Endometrial microvascular endothelial cells (primary cell): ENCODE data around the gene PLEKHH1. TPM values are rescaled to one million over a fixed set of nuclear protein-coding genes. Genes with fewer than 3 reads are reported as not detected.

ENCODE experiments used
- in situ Hi-C: cut with HindIII; loops from 2 replicates; pipeline ENCODE4 v1.10.0; 2017; ENCODE audit warnings: low sequenced_read_pairs, low pct_unique_long_range_greater_than_20kb; ENCODE audit errors: inconsistent ontology term
- total RNA-seq: library from RNA; depleted of rRNA; stranded (reverse); fragments of >200 nt; gene quantifications from one replicate; pipeline ENCODE4 v1.2.3, GENCODE V29; 2015; ENCODE audit errors: inconsistent ontology term

PLEKHH1 gene
- total RNA-seq, 1 donor from 2014 or later, result 3.6 TPM

DNA sequence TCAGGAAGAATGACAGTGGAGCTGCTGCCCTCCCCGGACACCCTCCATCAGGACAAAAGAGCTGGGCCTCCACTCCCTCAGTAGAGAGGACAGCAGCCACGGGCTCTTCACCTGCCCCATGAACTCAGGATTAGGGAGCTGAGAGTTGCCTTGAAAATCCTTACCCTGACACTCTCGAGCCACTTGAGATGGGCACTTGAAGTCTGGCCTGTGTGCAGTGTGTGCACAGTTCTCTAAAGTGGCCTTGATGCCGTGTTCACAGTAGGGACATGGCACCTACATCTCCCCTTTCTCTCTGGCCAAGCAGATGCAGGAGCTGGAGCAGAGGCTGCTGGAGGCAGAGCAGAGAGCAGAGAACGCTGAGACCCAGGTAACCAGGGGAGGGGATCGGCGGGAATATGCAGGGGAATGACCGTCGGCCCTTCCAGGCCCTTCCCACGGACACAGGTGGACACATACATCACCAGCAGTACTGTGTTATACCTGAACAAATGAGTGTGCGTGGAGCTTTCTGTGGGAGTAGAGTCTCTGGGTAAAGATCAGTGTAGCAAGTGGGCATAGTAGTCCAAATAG, 22.5 kb downstream of the PLEKHH1 start:
- in situ Hi-C loops, result no loop called here

DNA sequence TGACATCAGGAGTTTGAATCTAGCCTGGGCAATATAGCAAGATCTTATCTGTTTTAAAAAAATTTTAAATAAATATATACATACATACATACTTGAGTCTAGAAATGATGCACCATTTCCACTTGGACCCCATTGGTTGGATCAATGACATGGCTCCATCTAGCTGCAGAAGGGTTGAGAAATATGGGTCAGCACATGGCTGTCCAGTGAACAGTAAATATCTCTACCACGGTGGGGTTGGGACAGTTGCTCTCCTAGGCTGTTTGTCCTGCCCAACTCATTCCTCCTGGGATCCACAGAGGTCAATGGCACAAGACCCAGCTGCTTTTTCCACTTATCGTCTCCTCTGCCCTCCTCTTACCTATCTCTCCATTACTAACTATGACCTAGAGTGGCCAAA, 23.6 kb downstream of the PLEKHH1 start:
- in situ Hi-C loops, result no loop called here

DNA sequence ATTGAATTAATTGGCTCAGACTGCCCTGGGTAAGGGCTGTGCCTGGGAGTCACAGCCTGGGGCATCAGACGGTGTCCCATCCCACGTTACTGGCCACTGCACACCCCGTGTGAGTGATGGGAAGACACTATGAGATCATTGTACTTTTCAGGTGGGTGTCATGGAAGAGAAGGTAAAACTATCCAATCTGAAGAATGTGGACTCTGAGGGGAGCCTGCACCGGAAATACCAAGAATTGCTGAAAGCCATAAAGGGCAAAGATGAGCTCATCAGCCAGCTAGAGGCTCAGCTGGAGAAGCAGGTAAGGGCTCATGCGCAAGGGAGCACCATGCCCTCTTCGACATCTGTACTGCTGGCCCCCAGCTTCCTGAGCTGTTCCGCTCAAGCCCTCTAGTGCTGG, 24.0 kb downstream of the PLEKHH1 start:
- in situ Hi-C loops, result no loop called here

DNA sequence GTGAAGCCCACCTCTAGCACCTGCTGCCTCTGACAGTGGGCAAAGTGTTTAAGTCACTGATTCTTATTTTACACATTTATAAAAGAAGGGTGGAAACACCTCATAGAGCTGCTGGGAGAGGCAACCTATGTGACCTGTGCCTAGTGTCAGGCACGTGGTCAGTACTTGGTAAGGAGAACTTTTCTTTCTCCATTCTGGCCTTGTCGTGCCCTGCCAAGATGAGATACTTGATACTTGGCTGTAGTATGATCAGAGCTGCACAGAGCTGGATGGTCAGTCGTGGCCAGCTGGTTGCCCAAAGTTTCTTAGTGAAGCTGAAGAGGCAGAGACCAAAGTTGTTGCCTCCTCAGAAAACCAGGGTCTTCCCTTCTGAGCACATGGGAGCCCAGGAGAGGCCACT, 24.6 kb downstream of the PLEKHH1 start:
- in situ Hi-C loops, result no loop called here

DNA sequence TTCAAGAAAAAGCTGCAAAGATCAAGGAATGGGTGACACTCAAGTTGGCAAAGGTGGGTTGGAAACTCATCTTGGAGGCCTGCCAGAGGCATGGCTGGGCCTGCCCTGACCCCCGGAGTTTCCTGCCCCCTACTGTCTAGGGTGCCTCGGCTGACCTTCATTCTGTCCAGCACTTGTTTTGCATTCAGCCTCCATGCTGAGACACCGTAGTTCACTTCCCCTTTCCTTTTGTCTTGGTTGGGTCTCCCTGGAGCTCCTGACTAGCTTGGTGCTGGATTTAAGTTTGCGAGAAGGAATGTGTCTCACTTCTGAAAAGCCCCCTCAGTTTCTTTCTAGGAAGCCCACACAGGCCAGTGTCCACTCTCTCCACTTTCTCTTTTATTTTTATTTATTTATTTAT, 26.5 kb downstream of the PLEKHH1 start:
- in situ Hi-C loops, result no loop called here

DNA sequence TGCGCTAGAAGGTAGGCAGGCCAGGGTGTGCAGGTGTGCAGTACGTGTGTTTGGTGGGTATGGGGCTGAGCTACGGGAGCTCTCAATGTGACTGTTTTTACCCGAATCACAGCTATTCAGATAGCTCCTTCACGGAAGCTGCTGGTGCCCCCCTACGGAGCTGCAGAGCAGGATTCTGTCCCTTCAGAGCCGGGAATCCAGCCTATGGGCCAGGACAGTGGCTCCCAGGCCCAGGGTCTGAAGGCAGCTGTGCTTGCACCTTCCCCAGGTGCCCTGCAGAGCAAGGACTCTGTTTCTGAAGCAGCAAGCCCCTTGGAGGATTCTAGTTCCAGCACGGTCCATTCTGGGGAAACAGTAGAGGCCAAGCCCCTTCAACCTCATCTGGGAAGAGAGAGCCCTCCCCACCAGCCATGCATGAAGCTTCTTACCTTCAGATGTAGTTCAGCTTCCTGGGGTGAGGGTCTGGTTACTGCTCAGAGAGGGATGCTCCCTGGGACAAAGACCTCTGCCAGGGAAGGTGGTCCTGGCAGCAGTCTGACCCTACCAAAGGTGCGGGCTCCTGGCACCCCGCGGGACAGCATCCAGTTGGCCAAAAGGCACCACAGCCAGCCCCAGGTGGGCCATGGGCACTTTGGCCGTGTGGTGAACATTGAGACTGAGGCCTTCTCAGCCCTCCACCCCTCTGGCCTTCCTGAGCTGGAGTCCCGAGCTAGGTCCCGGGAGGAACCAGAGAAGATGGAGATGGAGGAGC, 29.1 kb downstream of the PLEKHH1 start:
- in situ Hi-C loops, result no loop called here

DNA sequence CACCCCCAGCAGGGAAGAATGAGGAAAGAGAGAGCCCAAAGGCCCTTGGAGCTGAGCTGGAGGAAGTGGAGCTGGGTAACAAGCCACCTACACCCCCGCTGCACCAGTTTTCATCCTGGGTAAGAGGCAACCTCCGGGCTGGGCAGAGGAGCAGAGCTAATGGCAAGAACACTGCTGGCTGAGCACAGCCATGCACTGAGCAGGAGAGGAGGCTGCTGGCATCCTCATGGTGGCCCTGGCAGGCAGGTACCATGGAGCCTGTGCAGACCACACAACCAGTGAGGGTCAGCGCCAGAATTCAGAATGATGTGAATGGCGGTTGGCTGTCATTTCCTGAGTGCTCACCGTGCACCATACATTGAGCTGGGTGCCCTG, 29.7 kb downstream of the PLEKHH1 start:
- in situ Hi-C loops, result no loop called here

DNA sequence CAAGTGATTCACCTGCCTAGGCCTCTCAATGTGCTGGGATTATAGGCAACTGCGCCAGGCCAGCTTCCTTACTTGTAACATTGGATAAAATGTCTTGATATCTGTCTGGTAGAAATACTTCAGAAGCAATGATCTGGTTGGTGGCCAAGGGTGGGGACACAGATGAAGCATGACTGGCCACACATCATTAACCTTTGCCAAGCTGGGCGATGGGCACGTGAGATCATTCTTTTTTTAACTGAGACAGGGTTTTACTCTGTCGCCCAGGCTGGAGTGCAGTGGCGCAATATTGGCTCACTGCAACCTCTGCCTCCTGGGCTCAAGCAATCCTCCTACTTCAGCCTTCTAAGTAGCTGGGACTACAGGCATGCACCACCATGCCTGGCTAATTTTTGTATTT, 31.1 kb downstream of the PLEKHH1 start:
- in situ Hi-C loops, result no loop called here

DNA sequence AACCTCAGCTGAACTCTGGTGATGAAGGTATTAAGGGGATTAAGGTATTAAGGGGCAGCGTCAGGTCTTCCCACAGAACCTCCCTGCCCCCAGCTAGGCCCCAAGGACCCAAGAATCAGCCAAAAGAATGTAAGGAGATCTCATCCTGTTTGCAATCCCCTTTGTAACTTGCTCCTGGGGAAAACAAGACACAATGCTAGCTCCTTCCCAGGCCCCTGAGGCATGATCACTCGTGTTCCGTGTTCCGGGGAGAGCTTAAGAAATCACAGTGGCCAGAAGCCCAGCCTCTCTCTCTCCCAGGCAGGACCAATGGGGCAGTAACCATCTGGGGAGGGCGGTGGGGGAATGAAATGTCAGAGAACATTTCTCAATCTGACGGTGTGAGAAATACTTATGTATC, 33.8 kb downstream of the PLEKHH1 start:
- in situ Hi-C loops, result no loop called here

DNA sequence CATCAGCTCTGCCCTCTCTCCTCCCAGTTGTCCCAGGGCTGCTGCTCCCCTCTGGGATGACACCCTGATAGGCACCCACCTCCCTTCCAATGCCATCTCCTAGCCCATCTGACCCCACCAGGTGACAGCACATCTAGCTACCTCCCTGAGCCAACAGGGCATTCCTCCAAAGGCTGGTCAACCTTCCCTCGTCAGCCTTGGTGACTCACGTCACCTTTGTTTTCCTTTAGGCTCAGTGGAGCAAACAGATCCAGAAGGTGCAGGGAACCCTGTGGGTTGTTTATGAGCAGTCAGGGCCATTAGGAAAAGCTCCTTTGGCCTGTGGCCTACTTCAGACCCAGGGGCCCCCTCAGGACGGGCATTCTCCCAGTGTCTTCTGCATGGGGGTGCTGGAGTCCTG, 34.6 kb downstream of the PLEKHH1 start:
- in situ Hi-C loops, result no loop called here

DNA sequence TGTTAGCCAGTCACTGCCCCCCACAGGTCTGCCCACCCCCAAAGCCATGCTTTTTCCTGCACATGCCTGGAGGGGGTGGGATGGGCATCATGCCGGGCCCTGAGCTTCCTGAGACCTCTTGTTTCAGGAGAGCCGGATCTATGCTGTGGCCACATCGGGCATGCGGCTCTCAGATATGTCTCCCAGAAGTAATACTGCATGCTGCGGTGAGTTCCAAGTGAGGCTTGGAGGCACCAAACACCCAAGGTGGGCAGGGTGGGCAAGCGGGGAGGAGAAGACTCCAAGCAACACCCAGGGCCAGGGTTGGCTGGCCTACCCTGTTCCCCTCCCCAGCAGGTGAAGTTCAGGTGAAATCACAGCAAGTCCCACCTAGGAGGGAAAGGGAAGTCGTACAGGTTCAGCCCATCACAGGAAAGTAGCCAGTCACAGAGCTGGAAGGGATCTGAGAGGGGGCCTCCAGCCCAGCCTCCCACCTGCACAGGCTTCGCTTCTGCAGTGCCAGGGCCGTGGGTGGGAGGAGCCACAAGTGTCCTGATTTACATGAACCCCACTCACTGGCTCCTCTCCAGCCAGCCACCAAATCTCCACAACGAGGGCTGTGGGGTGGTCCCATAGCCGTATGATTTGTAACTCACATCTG, 36.0 kb downstream of the PLEKHH1 start:
- in situ Hi-C loops, result no loop called here

DNA sequence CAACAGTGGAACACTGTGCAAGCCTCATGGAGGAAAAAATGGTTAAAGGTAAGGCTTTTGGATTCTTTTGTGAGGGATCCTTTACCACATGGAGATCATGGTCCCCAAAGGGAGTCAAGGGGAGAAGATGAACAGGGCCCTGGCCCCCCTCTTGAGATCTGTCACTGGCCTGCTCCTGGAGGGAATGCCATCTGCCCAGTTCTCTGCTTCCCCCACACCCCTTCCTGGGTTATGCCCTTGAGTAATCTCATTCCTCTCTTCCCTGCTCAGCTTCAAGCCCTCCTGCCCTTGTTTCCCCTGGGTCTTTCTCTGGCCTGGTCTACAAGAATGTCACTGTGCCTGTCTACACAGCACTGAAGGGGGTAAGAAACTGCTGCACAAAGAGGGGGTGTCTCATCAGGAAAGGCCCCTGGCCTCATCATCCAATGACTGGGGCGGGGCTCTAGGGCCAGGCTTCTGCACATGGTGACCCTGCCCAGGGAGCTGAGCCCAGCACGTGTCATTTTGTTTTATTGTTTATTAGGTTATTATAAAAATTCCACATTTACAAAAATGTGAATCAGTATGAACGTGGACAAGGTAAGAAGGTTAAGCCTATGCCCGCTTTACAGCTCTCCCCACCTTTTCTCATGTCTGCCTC, 36.7 kb downstream of the PLEKHH1 start:
- in situ Hi-C loops, result no loop called here

DNA sequence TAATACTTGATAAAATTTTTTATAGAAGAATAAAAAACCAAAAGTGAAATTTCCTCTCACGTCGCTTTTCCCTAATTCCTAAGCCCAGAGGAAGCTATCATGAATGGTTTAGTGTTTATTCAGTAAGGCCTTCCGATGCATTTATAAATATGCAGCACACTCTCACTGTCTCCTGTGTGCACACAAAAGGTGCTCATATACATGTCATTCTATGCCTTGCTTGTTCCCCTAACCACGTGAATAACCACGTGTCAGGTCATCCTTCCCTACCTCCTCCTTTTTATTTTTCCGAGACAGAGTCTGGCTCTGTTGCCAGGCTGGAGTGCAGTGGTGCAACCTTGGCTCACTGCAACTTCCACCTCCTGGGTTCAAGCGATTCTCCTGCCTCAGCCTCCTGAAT, 37.4 kb downstream of the PLEKHH1 start:
- in situ Hi-C loops, result no loop called here

DNA sequence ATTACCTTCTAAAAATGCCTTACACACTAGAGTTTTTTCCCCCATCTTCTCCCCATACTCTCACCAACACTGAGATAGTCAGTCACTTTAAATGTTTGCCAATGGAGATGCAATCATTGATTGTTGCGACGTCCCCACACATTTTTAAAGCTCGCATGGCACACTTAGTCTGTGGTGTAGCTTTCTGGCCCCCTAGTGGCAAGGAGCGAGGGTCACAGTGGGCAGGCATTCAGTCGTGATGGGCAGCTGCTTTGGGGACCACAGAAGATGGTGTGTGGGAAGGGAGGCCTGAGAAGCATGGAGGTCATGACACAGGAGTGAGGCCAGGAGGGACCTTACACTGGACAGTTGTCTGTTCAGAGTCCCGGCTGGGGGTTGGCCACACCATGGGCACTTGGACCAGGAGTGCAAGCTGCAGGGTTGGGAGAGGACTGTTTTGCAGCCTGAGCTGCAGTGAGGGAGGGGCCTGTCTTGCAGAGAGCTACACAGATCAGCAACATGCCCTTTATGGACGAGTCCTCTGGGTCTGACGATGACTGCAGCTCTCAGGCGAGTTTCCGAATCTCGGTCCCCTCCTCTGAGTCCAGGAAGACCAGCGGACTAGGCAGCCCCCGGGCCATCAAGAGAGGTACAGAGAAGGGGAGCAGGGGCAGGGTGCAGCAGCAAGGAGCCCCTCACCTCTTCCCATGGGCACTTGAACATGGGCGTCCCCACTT, 38.3 kb downstream of the PLEKHH1 start:
- in situ Hi-C loops, result no loop called here

DNA sequence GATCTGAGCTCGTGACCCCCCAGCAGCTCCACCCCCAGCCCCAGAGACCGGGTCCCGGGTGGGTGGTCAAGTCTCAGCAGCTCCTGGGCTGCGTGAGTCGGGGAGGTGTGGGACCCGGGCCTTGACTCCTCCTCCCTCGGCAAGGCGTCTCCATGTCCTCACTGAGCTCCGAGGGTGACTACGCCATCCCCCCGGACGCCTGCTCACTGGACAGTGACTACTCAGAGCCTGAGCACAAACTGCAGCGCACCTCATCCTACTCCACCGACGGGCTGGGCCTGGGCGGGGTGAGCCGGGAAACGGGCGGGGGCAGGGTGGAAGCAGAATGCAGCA, 38.9 kb downstream of the PLEKHH1 start:
- in situ Hi-C loops, result no loop called here

DNA sequence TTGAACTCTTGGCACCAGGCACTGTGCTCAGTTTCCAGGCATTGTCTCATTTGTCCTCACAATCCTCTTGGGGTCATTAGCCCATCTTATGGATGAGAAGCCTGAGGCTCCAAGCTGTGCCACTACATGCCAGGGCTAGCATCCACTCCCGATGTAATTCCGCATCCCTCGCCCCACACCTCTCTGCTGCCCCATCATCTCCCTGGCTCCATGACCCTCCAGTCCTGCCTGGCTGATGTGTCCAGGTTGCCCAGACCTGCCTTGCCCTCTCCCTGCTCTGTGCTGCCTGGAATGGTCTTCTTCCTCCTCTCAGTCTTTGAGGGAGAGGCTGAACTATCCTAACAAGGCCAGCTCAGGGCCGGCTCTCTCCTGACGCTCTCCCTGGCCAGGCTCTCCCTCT, 39.5 kb downstream of the PLEKHH1 start:
- in situ Hi-C loops, result no loop called here

DNA sequence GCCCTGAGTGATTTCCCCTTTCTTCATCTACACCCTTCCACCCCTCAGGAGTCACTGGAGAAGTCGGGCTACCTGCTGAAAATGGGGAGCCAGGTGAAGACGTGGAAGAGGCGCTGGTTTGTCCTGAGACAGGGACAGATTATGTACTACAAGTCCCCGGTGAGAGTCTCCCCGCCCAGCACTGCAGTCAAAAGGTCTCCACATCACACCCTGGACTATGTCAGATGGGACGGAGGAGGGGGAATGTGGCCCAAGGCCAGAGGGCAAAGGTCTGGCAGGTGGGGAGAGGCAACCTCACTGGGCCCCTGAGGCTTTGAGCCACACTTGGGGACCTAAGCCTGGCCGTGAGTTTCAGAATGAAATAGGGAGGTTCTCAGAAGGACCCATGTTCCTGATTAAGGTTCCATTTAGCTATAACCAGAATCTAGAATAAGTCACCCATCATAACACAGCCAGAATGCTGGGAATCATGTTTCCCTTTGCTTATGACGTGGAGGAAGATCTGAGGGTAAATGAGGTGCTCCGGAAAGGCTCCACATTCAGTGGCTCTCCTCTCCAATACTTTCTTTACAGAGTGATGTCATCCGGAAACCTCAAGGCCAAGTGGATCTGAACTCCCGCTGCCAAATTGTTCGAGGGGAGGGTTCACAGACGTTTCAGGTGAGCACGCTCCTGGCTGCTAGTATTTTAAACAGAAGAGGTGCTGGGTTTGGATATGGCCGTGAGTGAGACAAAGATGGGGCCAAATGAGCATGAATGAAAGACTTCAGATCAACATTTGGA, 40.3 kb downstream of the PLEKHH1 start:
- in situ Hi-C loops, result no loop called here

DNA sequence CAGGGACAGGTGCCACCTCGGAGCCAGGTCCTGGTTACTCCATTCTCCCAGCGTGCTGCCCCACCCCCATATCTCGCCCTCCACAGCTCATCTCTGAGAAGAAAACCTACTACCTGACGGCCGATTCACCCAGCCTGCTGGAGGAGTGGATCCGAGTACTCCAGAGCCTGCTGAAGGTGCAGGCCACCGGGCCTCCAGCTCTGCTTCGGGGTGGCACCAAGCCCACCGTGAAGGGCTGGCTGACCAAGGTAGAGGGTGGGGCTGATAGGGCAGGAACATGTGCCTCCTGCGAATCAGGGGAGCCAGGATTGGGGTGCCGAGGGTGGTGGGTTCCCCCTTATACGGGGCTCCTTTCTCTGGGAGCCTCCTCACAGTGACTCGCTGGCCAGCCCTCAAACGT, 41.1 kb downstream of the PLEKHH1 start:
- in situ Hi-C loops, result no loop called here

DNA sequence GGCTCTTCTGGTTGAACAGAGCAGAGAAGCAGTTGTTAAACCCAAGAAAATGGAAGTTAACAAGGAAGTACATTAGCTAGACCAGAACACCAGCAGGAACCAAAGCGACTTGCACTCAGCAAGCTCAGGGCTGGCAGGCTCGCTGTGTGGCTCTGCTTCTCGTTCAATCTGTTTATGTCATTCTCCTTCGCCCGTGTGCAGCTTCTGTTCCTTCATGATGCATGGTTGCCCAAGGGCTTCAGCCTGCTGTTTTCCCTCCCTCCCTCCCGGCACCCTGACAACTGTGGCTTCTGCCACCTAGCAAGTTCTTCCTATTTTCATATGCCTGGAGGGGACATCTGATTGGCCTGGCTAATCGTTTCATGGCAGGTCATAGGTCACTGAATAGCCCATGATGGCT, 41.7 kb downstream of the PLEKHH1 start:
- in situ Hi-C loops, result no loop called here
